HepG2 (cell line): ENCODE data around the gene ZNF284. TPM values are rescaled to one million over a fixed set of nuclear protein-coding genes. Genes with fewer than 3 reads are reported as not detected.

Experiments
- BRF2 ChIP-seq: sonication (generic); formaldehyde crosslinking; IDR thresholded peaks from 2 replicates; pipeline ENCODE4 v1.8.1; 2022; ENCODE audit warnings: mild to moderate bottlenecking, missing genetic modification reagents
- FOXJ3 ChIP-seq: sonication (generic); formaldehyde crosslinking; IDR thresholded peaks from 2 replicates; pipeline ENCODE4 v1.4.0; 2020; ENCODE audit warnings: missing genetic modification reagents, mild to moderate bottlenecking, borderline replicate concordance
- HNF1B ChIP-seq: sonication (generic); formaldehyde crosslinking; IDR thresholded peaks from 2 replicates; pipeline ENCODE4 v1.5.1; 2020; ENCODE audit warnings: mild to moderate bottlenecking, moderate library complexity, missing genetic modification reagents
- IRF1 ChIP-seq: sonication (generic); formaldehyde crosslinking; IDR thresholded peaks from 2 replicates; pipeline ENCODE4 v1.4.0; 2020; ENCODE audit warnings: low read depth, mild to moderate bottlenecking, missing genetic modification reagents
- KLF16 ChIP-seq, 2 experiments: sonication (generic) in 1 of 2; formaldehyde crosslinking in 1 of 2; IDR thresholded peaks; 2 replicates each; pipeline versions ENCODE4 v1.6.1 to v1.8.0; 2016 to 2023; ENCODE audit warnings: missing genetic modification reagents in 2 of 2, missing compliant biosample characterization in 1 of 2
- NCOA5 ChIP-seq: sonication (generic); formaldehyde crosslinking; IDR thresholded peaks from 2 replicates; pipeline ENCODE4 v1.4.0; 2020; ENCODE audit warnings: missing genetic modification reagents
- ONECUT2 ChIP-seq: sonication (generic); formaldehyde crosslinking; IDR thresholded peaks from 2 replicates; pipeline ENCODE4 v1.4.0; 2020; ENCODE audit warnings: missing genetic modification reagents
- RBAK ChIP-seq: sonication (generic); formaldehyde crosslinking; IDR thresholded peaks from 2 replicates; pipeline ENCODE4 v1.5.1; 2020; ENCODE audit warnings: mild to moderate bottlenecking, missing genetic modification reagents
- SPEN ChIP-seq: sonication (generic); formaldehyde crosslinking; IDR thresholded peaks from 2 replicates; pipeline ENCODE4 v1.5.1; 2020; ENCODE audit warnings: low read depth, mild to moderate bottlenecking, missing genetic modification reagents
- SRSF9 ChIP-seq: fragments of 200-400 bp; formaldehyde crosslinking; IDR thresholded peaks from 2 replicates; pipeline ENCODE4 v1.6.1; 2018; ENCODE audit warnings: borderline replicate concordance, mild to moderate bottlenecking, low read depth, low read length; ENCODE audit not compliant: insufficient read depth, poor library complexity, severe bottlenecking
- TEAD2 ChIP-seq: sonication (generic); formaldehyde crosslinking; IDR thresholded peaks from 2 replicates; pipeline ENCODE4 v1.9.0; 2021; ENCODE audit warnings: missing genetic modification reagents
- THAP9 ChIP-seq: sonication (generic); formaldehyde crosslinking; IDR thresholded peaks from 2 replicates; pipeline ENCODE4; 2020; ENCODE audit warnings: missing genetic modification reagents, mild to moderate bottlenecking, borderline replicate concordance
- ZBTB21 ChIP-seq: sonication (generic); formaldehyde crosslinking; IDR thresholded peaks from 2 replicates; pipeline ENCODE4 v1.4.0; 2020; ENCODE audit warnings: missing genetic modification reagents
- ZFP82 ChIP-seq: sonication (generic); formaldehyde crosslinking; IDR thresholded peaks from 2 replicates; pipeline ENCODE4 v1.5.1; 2020; ENCODE audit warnings: mild to moderate bottlenecking, missing genetic modification reagents, borderline replicate concordance
- ZNF30 ChIP-seq: sonication (generic); formaldehyde crosslinking; IDR thresholded peaks from 2 replicates; pipeline ENCODE4 v1.5.0; 2020; ENCODE audit warnings: mild to moderate bottlenecking, missing genetic modification reagents
- ZNF317 ChIP-seq: sonication (generic); formaldehyde crosslinking; IDR thresholded peaks from 2 replicates; pipeline ENCODE4 v1.5.0; 2020; ENCODE audit warnings: mild to moderate bottlenecking, missing genetic modification reagents
- ZNF414 ChIP-seq: sonication (generic); formaldehyde crosslinking; IDR thresholded peaks from 2 replicates; pipeline ENCODE4 v1.5.0; 2020; ENCODE audit warnings: missing genetic modification reagents
- ZNF432 ChIP-seq: sonication (generic); formaldehyde crosslinking; IDR thresholded peaks from 2 replicates; pipeline ENCODE4 v1.5.0; 2020; ENCODE audit warnings: missing genetic modification reagents, mild to moderate bottlenecking, borderline replicate concordance
- ZNF737 ChIP-seq: sonication (generic); formaldehyde crosslinking; IDR thresholded peaks from 2 replicates; pipeline ENCODE4 v1.5.0; 2020; ENCODE audit warnings: missing genetic modification reagents, mild to moderate bottlenecking, borderline replicate concordance
- ZNF782 ChIP-seq: sonication (generic); formaldehyde crosslinking; IDR thresholded peaks from 2 replicates; pipeline ENCODE4 v1.4.0; 2020; ENCODE audit warnings: missing genetic modification reagents, mild to moderate bottlenecking, borderline replicate concordance
- ZSCAN20 ChIP-seq: sonication (generic); formaldehyde crosslinking; IDR thresholded peaks from 2 replicates; pipeline ENCODE4 v1.4.0; 2020; ENCODE audit warnings: missing genetic modification reagents, mild to moderate bottlenecking, borderline replicate concordance
- ZSCAN29 ChIP-seq: sonication (generic); formaldehyde crosslinking; conservative IDR thresholded peaks from 2 replicates; pipeline ENCODE4 v1.4.0; 2020; ENCODE audit warnings: mild to moderate bottlenecking, missing genetic modification reagents
- polyA plus RNA-seq, 8 experiments: library from polyadenylated mRNA; depleted of rRNA in 3 of 8; stranded (reverse) in 7 of 8; unstranded in 1 of 8; fragments of >200 nt; fragmentation: Illumina TruSeq in 4 of 8; extraction: Trizol in 4 of 8; gene quantifications; 2 replicates each; pipeline versions ENCODE4 v1.2.1 to v1.2.3, GENCODE V29; 2011 to 2016; ENCODE audit warnings: low read depth in 4 of 8, missing spikeins in 1 of 8, mixed read lengths in 1 of 8; ENCODE audit not compliant: insufficient read depth in 1 of 8
- total RNA-seq, 5 experiments: library from RNA; depleted of rRNA; stranded (reverse); fragments of >200 nt; fragmentation: Illumina TruSeq; extraction: Trizol; gene quantifications; 2 replicates each; pipeline ENCODE4 v1.2.3, GENCODE V29; 2016; ENCODE audit warnings: low read depth in 1 of 5

The ZNF284 gene
- total and polyA plus RNA-seq, 2 of the 13 experiments (the other 11 are each of a cell fraction or from before 2014, with no cell fraction given): 1.2 to 2.3 TPM

GRCh38 chr19:44113138-44113783 lies 41.3 kb downstream of the ZNF284 start, which contains the start of gene ZNF225 (continued):
- TF ChIP-seq THAP9 (CRISPR knock-in tag) (peak; percentile 50), TEAD2 (CRISPR knock-in tag) (no peak), NCOA5 (CRISPR knock-in tag) (no peak), ZSCAN29 (CRISPR knock-in tag) (peak; percentile 47; the same call in 1 of the 2 replicates), ZNF737 (no peak; the same call in 1 of the 2 replicates), FOXJ3 (peak; percentile 39; the same call in 1 of the 2 replicates), ZFP82 (CRISPR knock-in tag) (no peak), SPEN (CRISPR knock-in tag) (peak; percentile 84; the same call in 1 of the 2 replicates), ONECUT2 (CRISPR knock-in tag) (no peak), ZNF782 (CRISPR knock-in tag) (peak; percentile 72; the same call in 1 of the 2 replicates), KLF16 (CRISPR knock-in tag; IDR thresholded peaks at IDR 0.05) (peak in 1 of 2 experiments; percentile 67; a peak in 1 of 4 replicates), ZNF317 (CRISPR knock-in tag) (peak; percentile 57; the same call in 1 of the 2 replicates), BRF2 (CRISPR knock-in tag) (0 out of 2 replicates have a peak, but pooled peaks have one; percentile 20), ZBTB21 (CRISPR knock-in tag) (no peak), RBAK (CRISPR knock-in tag) (no peak), IRF1 (CRISPR knock-in tag) (no peak), ZSCAN20 (no peak), ZNF432 (no peak), ZNF414 (CRISPR knock-in tag) (no peak), ZNF30 (CRISPR knock-in tag) (no peak), HNF1B (CRISPR knock-in tag) (peak; percentile 68), SRSF9 (no peak)
